Colon (tissue), 2 donors: ENCODE measurements around the gene OR1L6.

ENCODE experiments used
- FAIRE-seq: peaks from 2 replicates; lab custom pipeline; 2012; peaks lifted over from hg19 to GRCh38; lab: Jason Lieb, UNC
- donor health status: control.
- donor health status: control.

OR1L6 gene

GRCh38 chr9:122742003-122742402, at the start of gene OR1L6:
Gene OR1L6, plus strand, starts transcription at chr9:122742303. Its CDS starts 7,545 bp downstream, at chr9:122749848.
- no peak for FAIRE-seq

GRCh38 chr9:122695696-122696095, 46.4 kb upstream of the OR1L6 start:
- FAIRE-seq: no peak

GRCh38 chr9:122718038-122718437, 24.1 kb upstream of the OR1L6 start:
- FAIRE-seq: no peak

- no peak for FAIRE-seq
Measured at GRCh38 chr9:122719218-122719617, 22.9 kb upstream of the OR1L6 start.

- no peak for FAIRE-seq
Measured at GRCh38 chr9:122723690-122724089, 18.4 kb upstream of the OR1L6 start, which contains the start of gene OR1L4. Gene OR1L4, plus strand, starts transcription at chr9:122723990. Its CDS starts 0 bp downstream, at chr9:122723990.

GRCh38 chr9:122754825-122755224, 12.7 kb downstream of the OR1L6 start:
- no peak for FAIRE-seq

- no peak for FAIRE-seq
Measured at GRCh38 chr9:122767817-122768216, 25.7 kb downstream of the OR1L6 start.

GRCh38 chr9:122777052-122777451, 34.9 kb downstream of the OR1L6 start:
- no peak for FAIRE-seq

GRCh38 chr9:122777935-122778627, 36.0 kb downstream of the OR1L6 start:
- no peak for FAIRE-seq

- FAIRE-seq: no peak
Measured at GRCh38 chr9:122779181-122779580, 37.1 kb downstream of the OR1L6 start.

GRCh38 chr9:122780026-122780425, 37.9 kb downstream of the OR1L6 start:
- FAIRE-seq: no peak

- FAIRE-seq: no peak
Measured at GRCh38 chr9:122781671-122782070, 39.6 kb downstream of the OR1L6 start.

- FAIRE-seq: no peak
Measured at GRCh38 chr9:122785269-122785668, 43.2 kb downstream of the OR1L6 start.

GRCh38 chr9:122786338-122786737, 44.2 kb downstream of the OR1L6 start:
- FAIRE-seq: no peak

- no peak for FAIRE-seq
Measured at GRCh38 chr9:122788831-122789230, 46.7 kb downstream of the OR1L6 start, which contains the start of gene OR5C1. Gene OR5C1, plus strand, starts transcription at chr9:122788933. Its CDS starts 0 bp downstream, at chr9:122788933.

GRCh38 chr9:122789256-122790046, 47.3 kb downstream of the OR1L6 start:
- FAIRE-seq: no peak

- FAIRE-seq: no peak
Measured at GRCh38 chr9:122791872-122792669, 50.0 kb downstream of the OR1L6 start.

- no peak for FAIRE-seq
Measured at GRCh38 chr9:122797316-122798063, 55.4 kb downstream of the OR1L6 start.
